GM12891 (cell line): ENCODE results near the gene LRRC3B.

Source experiments
- DNase-seq: peaks from one replicate; pipeline ENCODE4 v3.0.0; 2011; ENCODE audit warnings: low spot score; ENCODE audit not compliant: insufficient read length
- FAIRE-seq: peaks from 2 replicates; lab custom pipeline; 2011; peaks lifted over from hg19 to GRCh38; lab: Jason Lieb, UNC
- PAX5 ChIP-seq: IDR thresholded peaks from 2 replicates; pipeline ENCODE4 v1.6.1; 2011; ENCODE audit warnings: low read length, moderate library complexity, mild to moderate bottlenecking; ENCODE audit not compliant: insufficient read depth, severe bottlenecking
- POLR2A ChIP-seq: IDR thresholded peaks from 2 replicates; pipeline ENCODE4 v1.6.1; 2011; ENCODE audit warnings: low read depth, low read length, control low read depth
- POLR2AphosphoS5 ChIP-seq: IDR thresholded peaks from 2 replicates; pipeline ENCODE4 v1.6.1; 2011; ENCODE audit warnings: low read depth, low read length, control low read depth
- POU2F2 ChIP-seq: IDR thresholded peaks from 2 replicates; pipeline ENCODE4 v1.6.1; 2011; ENCODE audit warnings: low read depth, mild to moderate bottlenecking, control low read depth, low read length, moderate library complexity
- SPI1 ChIP-seq: IDR thresholded peaks from 2 replicates; pipeline ENCODE4 v1.6.1; 2011; ENCODE audit warnings: low read depth, low read length, control low read depth
- TAF1 ChIP-seq: IDR thresholded peaks from 2 replicates; pipeline ENCODE4 v1.6.1; 2011; ENCODE audit warnings: low read depth, low read length, control low read depth

Gene LRRC3B

DNA sequence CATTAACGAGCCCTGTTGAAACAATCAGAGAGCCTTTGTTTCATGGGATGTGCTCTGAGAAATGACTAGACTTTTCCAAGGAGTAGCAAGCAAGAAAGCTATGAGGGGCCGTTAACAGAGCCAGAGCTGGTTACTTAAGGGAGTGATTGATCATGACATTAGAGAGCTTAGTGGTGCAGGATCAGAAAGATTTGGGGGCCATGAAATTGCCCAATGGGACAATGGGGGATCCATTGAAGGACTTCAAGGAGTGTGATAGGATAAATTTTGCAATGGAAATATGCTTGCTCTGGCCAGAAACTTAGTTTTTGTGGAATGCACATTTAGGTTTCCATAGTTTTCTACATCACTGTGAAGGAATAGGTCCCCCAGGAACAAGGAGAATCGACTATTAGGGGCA lies 45.6 kb downstream of the LRRC3B start:
- TF ChIP-seq SPI1, result no peak
- TF ChIP-seq POLR2AphosphoS5, result no peak
- TF ChIP-seq POU2F2, result no peak
- no peak for TF ChIP-seq POLR2A
- TF ChIP-seq PAX5, result no peak
- no peak for DNase-seq
- FAIRE-seq, result no peak

- FAIRE-seq (no peak), DNase-seq (no peak)
- TF ChIP-seq POLR2AphosphoS5 (no peak), POU2F2 (no peak), SPI1 (no peak), TAF1 (no peak), PAX5 (no peak)
Observed at GRCh38 chr3:26668696-26669095, 46.1 kb downstream of the LRRC3B start.

- DNase-seq (no peak), FAIRE-seq (no peak)
- TF ChIP-seq POLR2AphosphoS5 (no peak), PAX5 (no peak), SPI1 (no peak), TAF1 (no peak), POLR2A (no peak), POU2F2 (no peak)
Observed at GRCh38 chr3:26675336-26675735, 52.8 kb downstream of the LRRC3B start.

GRCh38 chr3:26681632-26682031 lies 59.1 kb downstream of the LRRC3B start:
- FAIRE-seq, result no peak

GRCh38 chr3:26682406-26682805 lies 59.8 kb downstream of the LRRC3B start:
- DNase-seq (no peak), FAIRE-seq (no peak)
- no peak for TF ChIP-seq POU2F2
- TF ChIP-seq POLR2A, result no peak
- no peak for TF ChIP-seq PAX5
- no peak for TF ChIP-seq POLR2AphosphoS5
- TF ChIP-seq SPI1, result no peak
- no peak for TF ChIP-seq TAF1

More at GRCh38 chr3:26681632-26682031, 59.1 kb downstream of the LRRC3B start:
- no peak for DNase-seq
- TF ChIP-seq POLR2AphosphoS5 (no peak), POLR2A (no peak), POU2F2 (no peak), PAX5 (no peak), SPI1 (no peak), TAF1 (no peak)

GRCh38 chr3:26683902-26684301 lies 61.3 kb downstream of the LRRC3B start:
- FAIRE-seq, result no peak
- no peak for TF ChIP-seq SPI1
- no peak for TF ChIP-seq TAF1
- no peak for TF ChIP-seq PAX5
- TF ChIP-seq POLR2A, result no peak
- no peak for TF ChIP-seq POU2F2
- no peak for TF ChIP-seq POLR2AphosphoS5

GRCh38 chr3:26687466-26687865 lies 64.9 kb downstream of the LRRC3B start:
- FAIRE-seq (no peak), DNase-seq (no peak)
- TF ChIP-seq POLR2AphosphoS5, result no peak
- no peak for TF ChIP-seq SPI1
- TF ChIP-seq TAF1, result no peak
- no peak for TF ChIP-seq POLR2A
- TF ChIP-seq PAX5, result no peak
- no peak for TF ChIP-seq POU2F2

More at GRCh38 chr3:26683902-26684301, 61.3 kb downstream of the LRRC3B start:
- no peak for DNase-seq

GRCh38 chr3:26699553-26699952 lies 77.0 kb downstream of the LRRC3B start:
- FAIRE-seq (no peak), DNase-seq (no peak)
- TF ChIP-seq SPI1 (no peak), TAF1 (no peak), PAX5 (no peak), POLR2A (no peak), POLR2AphosphoS5 (no peak), POU2F2 (no peak)

DNA sequence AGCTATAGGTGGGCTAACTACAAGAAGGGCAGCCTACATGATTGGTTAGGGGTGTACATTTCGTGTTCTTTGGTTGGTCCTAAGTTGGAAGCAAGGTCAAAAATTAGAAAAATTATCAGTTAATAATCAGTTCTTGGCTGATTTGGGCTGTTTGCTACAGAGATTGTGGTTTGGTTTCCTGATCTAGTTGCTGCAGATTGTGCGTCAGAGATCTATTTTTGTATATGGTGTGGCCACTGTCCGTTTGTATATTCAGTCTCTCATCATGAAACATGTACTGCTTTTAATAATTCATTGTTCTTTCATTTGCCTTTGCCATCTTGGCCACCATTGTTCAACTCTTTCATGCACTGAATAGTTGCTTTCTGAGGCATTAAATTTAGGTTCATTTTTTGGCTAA lies 80.9 kb downstream of the LRRC3B start:
- DNase-seq, result no peak
- TF ChIP-seq SPI1 (no peak), POU2F2 (no peak), TAF1 (no peak), PAX5 (no peak), POLR2A (no peak), POLR2AphosphoS5 (no peak)
- no peak for FAIRE-seq

DNA sequence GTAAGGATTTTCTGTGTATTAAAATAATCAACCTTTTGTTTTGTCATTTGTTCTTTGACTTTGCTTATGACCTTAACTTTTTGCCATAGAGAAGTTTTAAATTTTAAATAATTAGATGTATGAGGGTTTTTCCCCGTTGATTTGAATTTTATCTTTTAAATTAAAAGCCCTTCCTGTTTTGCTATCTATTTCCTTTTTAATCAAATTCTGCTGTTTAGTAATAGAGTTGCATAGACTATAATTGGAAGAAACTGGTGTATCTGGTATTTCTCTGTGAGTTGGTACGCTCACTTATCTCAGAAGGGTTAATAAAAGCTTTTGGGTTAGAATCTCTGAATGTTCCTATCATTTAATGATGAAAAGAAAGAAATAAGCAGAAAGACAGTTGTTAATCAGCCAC lies 82.2 kb downstream of the LRRC3B start:
- no peak for TF ChIP-seq POLR2A
- TF ChIP-seq PAX5, result no peak
- no peak for DNase-seq
- FAIRE-seq, result no peak
